ENCODE measurements around the gene CCDC170. TPM values are rescaled to one million over a fixed set of nuclear protein-coding genes. Genes with fewer than 3 reads are reported as not detected.

Gene CCDC170
- total and polyA plus RNA-seq, 4 donors: 0.37 to 0.59 (median 0.45) TPM

DNA sequence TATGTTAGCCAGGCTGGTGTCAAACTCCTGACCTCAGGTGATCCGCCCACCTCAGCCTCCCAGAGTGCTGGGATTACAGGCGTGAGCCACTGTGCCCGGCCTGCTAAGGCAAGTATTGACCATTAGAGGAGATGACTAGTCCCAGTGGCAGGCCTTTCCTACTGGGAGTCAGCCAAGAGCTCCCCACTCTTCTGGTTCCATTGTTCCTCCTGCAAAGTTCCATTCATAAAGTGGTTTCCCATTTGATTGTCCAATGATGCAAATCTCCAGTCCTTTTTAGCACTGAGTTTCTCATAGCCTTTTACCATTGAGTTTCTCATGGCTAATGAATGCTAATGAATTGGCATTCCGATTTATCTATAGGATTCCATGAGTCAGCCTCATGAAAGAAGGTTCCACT is 165.4 kb downstream of the CCDC170 start:
- Histone ChIP-seq H3K36me3 (ENCODE audit: control insufficient read depth in 4 of 4, insufficient read depth in 3 of 4, low read depth in 1 of 4, low read length in 3 of 4) (peaks cover 0 to 2% (median 0%) of the 10 kb centered on the region in 4 donors), H3K4me1 (ENCODE audit: control insufficient read depth in 4 of 4, insufficient read depth in 4 of 4, low read length in 3 of 4) (peaks cover 7 to 60% (median 39%) of the 10 kb centered on the region in 4 donors), H3K27ac (ENCODE audit: low read depth in 1 of 2, low read length in 2 of 2) (no peak overlapping the region), H3K9me3 (ENCODE audit: control insufficient read depth in 4 of 4, low read length in 3 of 4) (peaks cover 0 to 2% (median 0%) of the 10 kb centered on the region in 4 donors), H3K9ac (ENCODE audit: low read depth in 1 of 2, low read length in 2 of 2) (no peak overlapping the region), H3K27me3 (ENCODE audit: control insufficient read depth in 4 of 4, insufficient read depth in 4 of 4, low read length in 3 of 4) (no peaks in the 10 kb centered on the region), H3K4me3 (ENCODE audit: low read depth in 1 of 3, low read length in 3 of 3) (no peak overlapping the region)
- TF ChIP-seq HNF4G (IDR thresholded peaks at IDR 0.05): no peak
- TF ChIP-seq GABPA (IDR thresholded peaks at IDR 0.05 in 1 of 2, conservative IDR thresholded peaks at IDR 0.05 in 1 of 2): no peak
- no peak for TF ChIP-seq RAD21 (IDR thresholded peaks at IDR 0.05)
- TF ChIP-seq, protein P1, sequence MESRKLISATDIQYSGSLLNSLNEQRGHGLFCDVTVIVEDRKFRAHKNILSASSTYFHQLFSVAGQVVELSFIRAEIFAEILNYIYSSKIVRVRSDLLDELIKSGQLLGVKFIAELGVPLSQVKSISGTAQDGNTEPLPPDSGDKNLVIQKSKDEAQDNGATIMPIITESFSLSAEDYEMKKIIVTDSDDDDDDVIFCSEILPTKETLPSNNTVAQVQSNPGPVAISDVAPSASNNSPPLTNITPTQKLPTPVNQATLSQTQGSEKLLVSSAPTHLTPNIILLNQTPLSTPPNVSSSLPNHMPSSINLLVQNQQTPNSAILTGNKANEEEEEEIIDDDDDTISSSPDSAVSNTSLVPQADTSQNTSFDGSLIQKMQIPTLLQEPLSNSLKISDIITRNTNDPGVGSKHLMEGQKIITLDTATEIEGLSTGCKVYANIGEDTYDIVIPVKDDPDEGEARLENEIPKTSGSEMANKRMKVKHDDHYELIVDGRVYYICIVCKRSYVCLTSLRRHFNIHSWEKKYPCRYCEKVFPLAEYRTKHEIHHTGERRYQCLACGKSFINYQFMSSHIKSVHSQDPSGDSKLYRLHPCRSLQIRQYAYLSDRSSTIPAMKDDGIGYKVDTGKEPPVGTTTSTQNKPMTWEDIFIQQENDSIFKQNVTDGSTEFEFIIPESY (IDR thresholded peaks at IDR 0.05): no peak
- TF ChIP-seq TAF1 (conservative IDR thresholded peaks at IDR 0.05): no peak
- no peak for TF ChIP-seq YY1 (IDR thresholded peaks at IDR 0.05)
- no peak for TF ChIP-seq FOXA2 (IDR thresholded peaks at IDR 0.05)
- no peak for DNase-seq (ENCODE audit: low spot score)
- 70% methylated on average over 4 of the region's 4 CpGs for WGBS

DNA sequence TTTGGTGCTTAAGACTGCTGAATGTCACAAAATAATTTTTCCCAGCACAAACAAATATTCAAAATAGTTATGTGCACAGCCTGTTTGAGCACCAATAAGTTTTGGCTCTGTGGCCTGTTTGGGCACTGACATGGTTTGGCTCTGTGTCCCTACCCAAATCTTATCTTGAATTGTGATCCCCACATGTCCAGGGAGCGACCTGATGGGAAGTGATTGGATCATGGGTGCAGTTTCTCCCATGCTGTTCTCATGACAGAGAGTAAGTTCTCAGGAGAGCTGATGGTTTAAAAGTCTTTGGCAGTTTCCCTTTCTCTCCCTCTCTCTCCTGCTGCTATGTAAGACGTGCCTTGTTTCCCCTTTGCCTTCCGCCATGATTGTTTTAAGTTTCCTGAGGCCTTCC is 167.7 kb downstream of the CCDC170 start:
- H3K9ac ChIP-seq (ENCODE audit: low read depth in 1 of 2, low read length in 2 of 2): no peak overlapping the region
- H3K27ac ChIP-seq (ENCODE audit: low read depth in 1 of 2, low read length in 2 of 2): peak overlapping the region in 1 of 2 donors; percentile 1
- no peaks in the 10 kb centered on the region for H3K9me3 ChIP-seq (ENCODE audit: control insufficient read depth in 4 of 4, low read length in 3 of 4)
- no peak for TF ChIP-seq JUND (IDR thresholded peaks at IDR 0.05)
- no peaks in the 10 kb centered on the region for H3K36me3 ChIP-seq (ENCODE audit: control insufficient read depth in 4 of 4, insufficient read depth in 3 of 4, low read depth in 1 of 4, low read length in 3 of 4)
- no peak overlapping the region for H3K4me3 ChIP-seq (ENCODE audit: low read depth in 1 of 3, low read length in 3 of 3)
- H3K27me3 ChIP-seq (ENCODE audit: control insufficient read depth in 4 of 4, insufficient read depth in 4 of 4, low read length in 3 of 4): no peaks in the 10 kb centered on the region
- 91% methylated on average over 3 of the region's 3 CpGs for WGBS
- peaks cover 7 to 73% (median 56%) of the 10 kb centered on the region in 4 donors for H3K4me1 ChIP-seq (ENCODE audit: control insufficient read depth in 4 of 4, insufficient read depth in 4 of 4, low read length in 3 of 4)
- no peak for DNase-seq (ENCODE audit: low spot score)

DNA sequence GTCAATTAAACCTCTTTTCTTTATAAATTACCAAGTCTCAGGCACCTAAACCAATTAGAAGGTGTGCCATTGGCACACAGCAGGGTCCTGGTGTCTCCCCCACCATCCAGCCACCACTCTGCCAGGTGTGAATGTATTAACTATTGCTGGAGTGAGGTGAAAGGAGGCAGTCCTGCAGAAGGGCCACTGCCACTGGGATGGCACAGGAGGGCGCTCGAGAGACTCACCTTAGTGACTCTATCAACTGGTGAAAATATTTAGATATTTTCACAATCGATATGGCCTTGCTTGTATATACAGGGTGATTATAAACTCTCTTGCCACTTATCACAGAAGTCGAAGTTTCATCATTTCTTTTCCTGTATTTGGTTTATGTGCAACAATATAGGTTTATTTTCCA is 168.1 kb downstream of the CCDC170 start:
- Histone ChIP-seq H3K36me3 (ENCODE audit: control insufficient read depth in 4 of 4, insufficient read depth in 3 of 4, low read depth in 1 of 4, low read length in 3 of 4) (no peaks in the 10 kb centered on the region), H3K9ac (ENCODE audit: low read depth in 1 of 2, low read length in 2 of 2) (no peak overlapping the region), H3K4me3 (ENCODE audit: low read depth in 1 of 3, low read length in 3 of 3) (no peak overlapping the region), H3K27me3 (ENCODE audit: control insufficient read depth in 4 of 4, insufficient read depth in 4 of 4, low read length in 3 of 4) (no peaks in the 10 kb centered on the region), H3K27ac (ENCODE audit: low read depth in 1 of 2, low read length in 2 of 2) (peak overlapping the region; percentile 1 to 23), H3K4me1 (ENCODE audit: control insufficient read depth in 4 of 4, insufficient read depth in 4 of 4, low read length in 3 of 4) (peaks cover 7 to 76% (median 60%) of the 10 kb centered on the region in 4 donors), H3K9me3 (ENCODE audit: control insufficient read depth in 4 of 4, low read length in 3 of 4) (no peaks in the 10 kb centered on the region)
- no peak for DNase-seq (ENCODE audit: low spot score)
- no peak for TF ChIP-seq RXRA (IDR thresholded peaks at IDR 0.05)
- WGBS: 72% methylated on average over 4 of the region's 4 CpGs

DNA sequence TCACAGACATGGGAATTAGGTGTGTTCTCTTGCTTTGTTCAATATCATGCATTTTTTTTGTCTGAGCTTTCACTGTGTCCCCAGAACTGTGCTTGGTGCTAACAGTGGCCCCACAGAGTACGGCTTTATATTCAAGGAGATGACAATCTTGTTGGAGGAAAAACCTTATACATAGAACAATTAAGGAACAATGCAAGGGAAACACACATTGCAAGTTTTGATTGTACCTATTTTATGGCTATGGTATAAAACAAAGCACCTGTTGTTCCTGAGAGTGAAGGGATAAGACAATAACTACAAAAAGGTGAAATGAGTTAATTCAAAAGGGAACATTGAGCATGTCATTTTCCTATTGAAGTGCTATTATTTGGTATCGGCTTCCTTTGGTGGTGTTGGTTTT is 169.7 kb downstream of the CCDC170 start:
- no peak overlapping the region for H3K9ac ChIP-seq (ENCODE audit: low read depth in 1 of 2, low read length in 2 of 2)
- TF ChIP-seq, protein P2, sequence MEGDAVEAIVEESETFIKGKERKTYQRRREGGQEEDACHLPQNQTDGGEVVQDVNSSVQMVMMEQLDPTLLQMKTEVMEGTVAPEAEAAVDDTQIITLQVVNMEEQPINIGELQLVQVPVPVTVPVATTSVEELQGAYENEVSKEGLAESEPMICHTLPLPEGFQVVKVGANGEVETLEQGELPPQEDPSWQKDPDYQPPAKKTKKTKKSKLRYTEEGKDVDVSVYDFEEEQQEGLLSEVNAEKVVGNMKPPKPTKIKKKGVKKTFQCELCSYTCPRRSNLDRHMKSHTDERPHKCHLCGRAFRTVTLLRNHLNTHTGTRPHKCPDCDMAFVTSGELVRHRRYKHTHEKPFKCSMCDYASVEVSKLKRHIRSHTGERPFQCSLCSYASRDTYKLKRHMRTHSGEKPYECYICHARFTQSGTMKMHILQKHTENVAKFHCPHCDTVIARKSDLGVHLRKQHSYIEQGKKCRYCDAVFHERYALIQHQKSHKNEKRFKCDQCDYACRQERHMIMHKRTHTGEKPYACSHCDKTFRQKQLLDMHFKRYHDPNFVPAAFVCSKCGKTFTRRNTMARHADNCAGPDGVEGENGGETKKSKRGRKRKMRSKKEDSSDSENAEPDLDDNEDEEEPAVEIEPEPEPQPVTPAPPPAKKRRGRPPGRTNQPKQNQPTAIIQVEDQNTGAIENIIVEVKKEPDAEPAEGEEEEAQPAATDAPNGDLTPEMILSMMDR (IDR thresholded peaks at IDR 0.05; ENCODE audit: low read depth, low read length, missing input control): no peak
- TF ChIP-seq FOXA2 (IDR thresholded peaks at IDR 0.05) (no peak), GABPA (IDR thresholded peaks at IDR 0.05 in 1 of 2, conservative IDR thresholded peaks at IDR 0.05 in 1 of 2) (no peak), SP1 (IDR thresholded peaks at IDR 0.05) (no peak), EGR1 (IDR thresholded peaks at IDR 0.05; ENCODE audit: low read depth in 2 of 2) (no peak)
- no peaks in the 10 kb centered on the region for H3K9me3 ChIP-seq (ENCODE audit: control insufficient read depth in 4 of 4, low read length in 3 of 4)
- no peaks in the 10 kb centered on the region for H3K36me3 ChIP-seq (ENCODE audit: control insufficient read depth in 4 of 4, insufficient read depth in 3 of 4, low read depth in 1 of 4, low read length in 3 of 4)
- H3K27ac ChIP-seq (ENCODE audit: low read depth in 1 of 2, low read length in 2 of 2): peak overlapping the region; percentile 1 to 51
- WGBS: 75% methylated on average over 2 of the region's 2 CpGs
- no peak for DNase-seq (ENCODE audit: low spot score)
- H3K4me1 ChIP-seq (ENCODE audit: control insufficient read depth in 4 of 4, insufficient read depth in 4 of 4, low read length in 3 of 4): peaks cover 7 to 88% (median 69%) of the 10 kb centered on the region in 4 donors
- no peak overlapping the region for H3K4me3 ChIP-seq (ENCODE audit: low read depth in 1 of 3, low read length in 3 of 3)
- no peaks in the 10 kb centered on the region for H3K27me3 ChIP-seq (ENCODE audit: control insufficient read depth in 4 of 4, insufficient read depth in 4 of 4, low read length in 3 of 4)
